Endothelial cell of umbilical vein (primary cell): Measurements from ENCODE around the gene HBM. TPM values are rescaled to one million over a fixed set of nuclear protein-coding genes. Genes with fewer than 3 reads are reported as not detected.
"Not testable (repeated sequence)": the region's sequence is repeated elsewhere in the genome, so short reads cannot be mapped to it uniquely, and the experiment has no call there.

Experiments used
- BruUV-seq: library from RNA; stranded (reverse); fragments of 400-500 nt; replicated peaks from 2 replicates; lab custom pipeline; 2021; lab: Mats Ljungman, UMichigan
- CTCF ChIA-PET: fragments of 300-600, 350-600 bp; sonication (Branson Sonifier 250); formaldehyde crosslinking; loops from one replicate; lab custom pipeline; 2021; ENCODE audit warnings: antibody characterized with exemption, inconsistent platforms; lab: Charles Lee
- POLR2A ChIA-PET: fragments of 300-600, 350-600 bp; sonication (Branson Sonifier 250); formaldehyde crosslinking; loops from one replicate; lab custom pipeline; 2021; ENCODE audit warnings: antibody characterized with exemption, inconsistent platforms; lab: Charles Lee
- DNase-seq: peaks from one replicate; pipeline ENCODE4 v3.0.0-alpha.2; 2011; ENCODE audit warnings: low read depth, low spot score
- FAIRE-seq: peaks from 2 replicates; lab custom pipeline; 2011; peaks lifted over from hg19 to GRCh38; lab: Jason Lieb, UNC
- H2AFZ ChIP-seq: 2 replicates; pipeline ENCODE4 v1.6.0; 2012; ENCODE audit warnings: low read depth, low read length, control low read depth, inconsistent platforms
- H3K27ac ChIP-seq: 2 replicates; pipeline ENCODE4 v1.5.1; 2011; ENCODE audit warnings: low read depth, mild to moderate bottlenecking, control low read depth, low read length, moderate library complexity; ENCODE audit not compliant: insufficient read depth
- H3K27me3 ChIP-seq, 2 experiments: 2 replicates each; pipeline versions ENCODE4 v1.6.0 to v1.6.1; 2011; ENCODE audit warnings: low read length in 2 of 2, mixed read lengths in 1 of 2; ENCODE audit not compliant: control insufficient read depth in 2 of 2, insufficient read depth in 2 of 2
- H3K36me3 ChIP-seq, 2 experiments: 2 replicates in 1 of 2; 3 replicates in 1 of 2; pipeline ENCODE4 v1.5.1; 2011; ENCODE audit warnings: low read length in 2 of 2, mild to moderate bottlenecking in 1 of 2, moderate library complexity in 1 of 2; ENCODE audit not compliant: control insufficient read depth in 2 of 2, insufficient read depth in 2 of 2; ENCODE audit errors: extremely low read depth in 1 of 2
- H3K4me1 ChIP-seq: 3 replicates; pipeline ENCODE4 v1.5.1; 2011; ENCODE audit warnings: mild to moderate bottlenecking, low read length; ENCODE audit not compliant: control insufficient read depth, insufficient read depth; ENCODE audit errors: extremely low read depth
- H3K4me2 ChIP-seq: 2 replicates; pipeline ENCODE4 v1.6.1; 2011; ENCODE audit warnings: low read length, control low read depth, mixed read lengths; ENCODE audit not compliant: insufficient read depth
- H3K4me3 ChIP-seq, 3 experiments: fragments of 200-600 bp in 1 of 3; sonication (generic), shearing (Covaris generic) in 1 of 3; replicated peaks in 1 of 3; 2 replicates each; pipeline ENCODE4 v1.5.1; 2011 to 2016; ENCODE audit warnings: control low read depth in 3 of 3, low read length in 3 of 3, mild to moderate bottlenecking in 2 of 3, inconsistent platforms in 1 of 3, low read depth in 1 of 3, moderate library complexity in 1 of 3; ENCODE audit not compliant: insufficient read depth in 1 of 3
- H3K79me2 ChIP-seq: 2 replicates; pipeline ENCODE4 v1.6.0; 2012; ENCODE audit warnings: low read length, inconsistent platforms; ENCODE audit not compliant: control insufficient read depth, insufficient read depth
- H3K9ac ChIP-seq: replicated peaks from 2 replicates; pipeline ENCODE3; 2011; ENCODE audit warnings: low read length, control low read depth; ENCODE audit not compliant: insufficient read depth; ENCODE audit errors: extremely low read depth
- H3K9me1 ChIP-seq: replicated peaks from 3 replicates; pipeline ENCODE4 v1.6.0; 2011; ENCODE audit warnings: mild to moderate bottlenecking, low read length; ENCODE audit not compliant: control insufficient read depth, insufficient read depth; ENCODE audit errors: extremely low read depth
- H3K9me3 ChIP-seq: replicated peaks from 2 replicates; pipeline ENCODE4 v1.5.1; 2012; ENCODE audit warnings: low read length, inconsistent platforms; ENCODE audit not compliant: control insufficient read depth, insufficient read depth
- H4K20me1 ChIP-seq: replicated peaks from 2 replicates; pipeline ENCODE3; 2011; ENCODE audit warnings: mild to moderate bottlenecking, low read length; ENCODE audit not compliant: control insufficient read depth, insufficient read depth; ENCODE audit errors: extremely low read depth
- EZH2 ChIP-seq: IDR thresholded peaks from 2 replicates; pipeline ENCODE4 v1.6.1; 2012; ENCODE audit warnings: borderline replicate concordance, low read depth, mild to moderate bottlenecking, moderate library complexity, low read length, inconsistent platforms; ENCODE audit not compliant: severe bottlenecking
- FOS ChIP-seq: IDR thresholded peaks from 2 replicates; pipeline ENCODE4 v1.6.1; 2011; ENCODE audit warnings: mild to moderate bottlenecking, low read length, moderate library complexity, borderline replicate concordance; ENCODE audit not compliant: insufficient read depth
- GATA2 ChIP-seq: IDR thresholded peaks from 2 replicates; pipeline ENCODE4 v1.7.0; 2011; ENCODE audit warnings: low read depth, mild to moderate bottlenecking, moderate library complexity, mixed read lengths, low read length; ENCODE audit not compliant: insufficient read length, insufficient read depth
- JUN ChIP-seq: IDR thresholded peaks from 2 replicates; pipeline ENCODE4 v1.6.1; 2011; ENCODE audit warnings: borderline replicate concordance, low read depth; ENCODE audit not compliant: insufficient read length, insufficient read depth
- MYC ChIP-seq: IDR thresholded peaks from one replicate; pipeline ENCODE4 v1.6.1; 2011; ENCODE audit warnings: mild to moderate bottlenecking, low read depth, low read length
- POLR2A ChIP-seq: IDR thresholded peaks from 2 replicates; pipeline ENCODE4 v1.6.1; 2012; ENCODE audit warnings: low read depth, mild to moderate bottlenecking, control low read depth, low read length
- POLR2AphosphoS5 ChIP-seq: IDR thresholded peaks from 2 replicates; pipeline ENCODE4 v1.6.1; 2012; ENCODE audit warnings: low read depth, mild to moderate bottlenecking, control low read depth, low read length, moderate library complexity; ENCODE audit not compliant: insufficient read depth
- dilution Hi-C: fragments of 300-500 bp; cut with MboI; formaldehyde crosslinking; loops from one replicate; pipeline ENCODE4 v1.15.0; 2019; ENCODE audit warnings: low sequenced_read_pairs; ENCODE audit not compliant: extremely low pct_ligation_motif_present
- intact Hi-C: fragments of 100-400 bp; cut with micrococcal nuclease; formaldehyde crosslinking; loops from one replicate; pipeline ENCODE4 v1.10.0; 2022
- polyA plus RNA-seq, 4 experiments: library from polyadenylated mRNA; depleted of rRNA in 3 of 4; stranded (reverse) in 3 of 4; unstranded in 1 of 4; fragments of >200 nt; gene quantifications; 2 replicates each; pipeline versions ENCODE4 v1.2.1 to v1.2.3, GENCODE V29; 2011 to 2012; ENCODE audit warnings: missing spikeins in 1 of 4
- total RNA-seq: library from RNA; stranded (reverse); gene quantifications from 2 replicates; pipeline ENCODE4 v1.2.3, GENCODE V29; 2021
- TF ChIP-seq, protein P1 (sequence below): IDR thresholded peaks from 2 replicates; pipeline ENCODE4 v1.6.1; 2011; ENCODE audit not compliant: insufficient read depth, insufficient read length
- TF ChIP-seq, protein P2 (sequence below), 2 donors: IDR thresholded peaks; 1 replicate in 1 of 2; 2 replicates in 1 of 2; pipeline ENCODE4 v1.5.1; 2011; ENCODE audit warnings: low read length in 2 of 2, mild to moderate bottlenecking in 2 of 2, moderate library complexity in 2 of 2, control low read depth in 1 of 2, inconsistent platforms in 1 of 2, low read depth in 1 of 2; ENCODE audit not compliant: insufficient read depth in 1 of 2; ENCODE audit errors: extremely low read depth in 1 of 2

Gene HBM
- total and polyA plus RNA-seq, 2 donors (not counting 3 experiments of a cell fraction or from before 2014, with no cell fraction given) = not detected

DNA sequence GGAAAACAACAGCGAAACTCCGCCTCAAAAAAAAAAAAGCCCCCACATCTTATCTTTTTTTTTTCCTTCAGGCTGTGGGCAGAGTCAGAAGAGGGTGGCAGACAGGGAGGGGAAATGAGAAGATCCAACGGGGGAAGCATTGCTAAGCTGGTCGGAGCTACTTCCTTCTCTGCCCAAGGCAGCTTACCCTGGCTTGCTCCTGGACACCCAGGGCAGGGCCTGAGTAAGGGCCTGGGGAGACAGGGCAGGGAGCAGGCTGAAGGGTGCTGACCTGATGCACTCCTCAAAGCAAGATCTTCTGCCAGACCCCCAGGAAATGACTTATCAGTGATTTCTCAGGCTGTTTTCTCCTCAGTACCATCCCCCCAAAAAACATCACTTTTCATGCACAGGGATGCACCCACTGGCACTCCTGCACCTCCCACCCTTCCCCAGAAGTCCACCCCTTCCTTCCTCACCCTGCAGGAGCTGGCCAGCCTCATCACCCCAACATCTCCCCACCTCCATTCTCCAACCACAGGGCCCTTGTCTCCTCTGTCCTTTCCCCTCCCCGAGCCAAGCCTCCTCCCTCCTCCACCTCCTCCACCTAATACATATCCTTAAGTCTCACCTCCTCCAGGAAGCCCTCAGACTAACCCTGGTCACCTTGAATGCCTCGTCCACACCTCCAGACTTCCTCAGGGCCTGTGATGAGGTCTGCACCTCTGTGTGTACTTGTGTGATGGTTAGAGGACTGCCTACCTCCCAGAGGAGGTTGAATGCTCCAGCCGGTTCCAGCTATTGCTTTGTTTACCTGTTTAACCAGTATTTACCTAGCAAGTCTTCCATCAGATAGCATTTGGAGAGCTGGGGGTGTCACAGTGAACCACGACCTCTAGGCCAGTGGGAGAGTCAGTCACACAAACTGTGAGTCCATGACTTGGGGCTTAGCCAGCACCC is 9.5 kb downstream of the HBM start:
- ChIA-PET CTCF (interaction anchor here (1.8 kb wide), 1 partner anchor 68 kb away, joined by 9 read pairs; no protein-coding TSS in a partner anchor), POLR2A (interaction anchor here (0.7 kb wide), 1 partner anchor 54 kb away, joined by 3 read pairs; no protein-coding TSS in a partner anchor)
- Histone ChIP-seq H3K36me3 (no peaks in the 10 kb centered on the region), H3K27me3 (peaks cover 43 to 47% of the 10 kb centered on the region in 2 experiments), H3K27ac (no peak overlapping the region), H3K4me2 (no peak overlapping the region), H3K79me2 (no peaks in the 10 kb centered on the region), H3K4me3 (no peak overlapping the region), H3K9ac (no peak overlapping the region), H3K4me1 (no peaks in the 10 kb centered on the region), H3K9me1 (no peaks in the 10 kb centered on the region), H2AFZ (no peak overlapping the region), H3K9me3 (no peaks in the 10 kb centered on the region), H4K20me1 (no peaks in the 10 kb centered on the region)
- FAIRE-seq (no peak), DNase-seq (no peak)
- dilution Hi-C loops = no loop called here
- intact Hi-C loops = no loop called here
- TF ChIP-seq EZH2 (no peak), POLR2AphosphoS5 (no peak), GATA2 (no peak), FOS (no peak), POLR2A (no peak), MYC (no peak), JUN (no peak)
- TF ChIP-seq, protein P1, sequence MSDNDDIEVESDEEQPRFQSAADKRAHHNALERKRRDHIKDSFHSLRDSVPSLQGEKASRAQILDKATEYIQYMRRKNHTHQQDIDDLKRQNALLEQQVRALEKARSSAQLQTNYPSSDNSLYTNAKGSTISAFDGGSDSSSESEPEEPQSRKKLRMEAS = no peak
- TF ChIP-seq, protein P2, sequence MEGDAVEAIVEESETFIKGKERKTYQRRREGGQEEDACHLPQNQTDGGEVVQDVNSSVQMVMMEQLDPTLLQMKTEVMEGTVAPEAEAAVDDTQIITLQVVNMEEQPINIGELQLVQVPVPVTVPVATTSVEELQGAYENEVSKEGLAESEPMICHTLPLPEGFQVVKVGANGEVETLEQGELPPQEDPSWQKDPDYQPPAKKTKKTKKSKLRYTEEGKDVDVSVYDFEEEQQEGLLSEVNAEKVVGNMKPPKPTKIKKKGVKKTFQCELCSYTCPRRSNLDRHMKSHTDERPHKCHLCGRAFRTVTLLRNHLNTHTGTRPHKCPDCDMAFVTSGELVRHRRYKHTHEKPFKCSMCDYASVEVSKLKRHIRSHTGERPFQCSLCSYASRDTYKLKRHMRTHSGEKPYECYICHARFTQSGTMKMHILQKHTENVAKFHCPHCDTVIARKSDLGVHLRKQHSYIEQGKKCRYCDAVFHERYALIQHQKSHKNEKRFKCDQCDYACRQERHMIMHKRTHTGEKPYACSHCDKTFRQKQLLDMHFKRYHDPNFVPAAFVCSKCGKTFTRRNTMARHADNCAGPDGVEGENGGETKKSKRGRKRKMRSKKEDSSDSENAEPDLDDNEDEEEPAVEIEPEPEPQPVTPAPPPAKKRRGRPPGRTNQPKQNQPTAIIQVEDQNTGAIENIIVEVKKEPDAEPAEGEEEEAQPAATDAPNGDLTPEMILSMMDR (IDR thresholded peaks at IDR 0.05; ENCODE audit: extremely low read depth in 1 of 2, insufficient read depth in 1 of 2, low read depth in 1 of 2, low read length in 2 of 2) = no peak
- no TSS peak for BruUV-seq

DNA sequence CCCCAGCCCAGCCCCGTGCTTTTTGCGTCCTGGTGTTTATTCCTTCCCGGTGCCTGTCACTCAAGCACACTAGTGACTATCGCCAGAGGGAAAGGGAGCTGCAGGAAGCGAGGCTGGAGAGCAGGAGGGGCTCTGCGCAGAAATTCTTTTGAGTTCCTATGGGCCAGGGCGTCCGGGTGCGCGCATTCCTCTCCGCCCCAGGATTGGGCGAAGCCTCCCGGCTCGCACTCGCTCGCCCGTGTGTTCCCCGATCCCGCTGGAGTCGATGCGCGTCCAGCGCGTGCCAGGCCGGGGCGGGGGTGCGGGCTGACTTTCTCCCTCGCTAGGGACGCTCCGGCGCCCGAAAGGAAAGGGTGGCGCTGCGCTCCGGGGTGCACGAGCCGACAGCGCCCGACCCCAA is 10.2 kb downstream of the HBM start:
- H2AFZ ChIP-seq, H4K20me1 ChIP-seq, DNase-seq, dilution Hi-C loops, H3K79me2 ChIP-seq, H3K27ac ChIP-seq, H3K36me3 ChIP-seq, H3K4me1 ChIP-seq, H3K4me2 ChIP-seq, H3K9me3 ChIP-seq, BruUV-seq, POLR2A ChIA-PET, H3K4me3 ChIP-seq, H3K9me1 ChIP-seq, H3K9ac ChIP-seq, intact Hi-C loops: not testable (repeated sequence)
- CTCF ChIA-PET = interaction anchor here (1.8 kb wide), 1 partner anchor 69 kb away, joined by 9 read pairs; no protein-coding TSS in a partner anchor
- peak; percentile 42 for FAIRE-seq
- H3K27me3 ChIP-seq = peaks cover 40 to 43% of the 10 kb centered on the region in 2 experiments
